Stimulated activated CD4-positive, alpha-beta T cell treated with anti-CD3 and anti-CD28 coated beads, Interleukin-15, amount 100 ng/mL, for 24 hours (primary cell): ENCODE data around the gene RAB8A.

Experiments
- DNase-seq: peaks from one replicate; pipeline ENCODE4 v3.0.0-alpha.2; 2020

The RAB8A gene

GRCh38 chr19:16111160-16111908 lies at the start of gene RAB8A:
Gene RAB8A, plus strand, starts transcription at chr19:16111889. Its CDS starts 13 bp downstream, at chr19:16111902.
- peak; percentile 98 for DNase-seq

DNA sequence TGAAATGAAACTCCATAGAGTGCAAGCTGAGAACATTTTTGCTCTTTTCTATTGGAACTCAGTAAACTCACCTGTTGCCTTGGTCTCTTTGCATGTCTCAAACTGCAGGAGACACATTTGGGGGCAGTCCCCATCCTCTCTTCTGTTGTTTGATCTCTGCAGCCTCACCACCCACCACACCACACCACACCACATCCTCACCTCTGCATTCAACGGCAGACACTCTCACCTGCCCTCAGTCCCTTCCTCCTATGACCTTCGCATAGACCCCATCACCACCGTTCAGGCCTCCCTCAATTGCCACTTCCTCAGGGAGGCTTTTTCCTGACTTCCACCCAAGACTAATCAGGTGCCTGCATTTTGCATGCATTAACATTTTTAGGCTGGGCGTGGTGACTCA lies 49.7 kb upstream of the RAB8A start:
- no peak for DNase-seq

- peak; percentile 74 for DNase-seq
These were observed 48.9 kb upstream of the RAB8A start for GRCh38 chr19:16062789-16063188.

GRCh38 chr19:16064209-16064889 lies 47.3 kb upstream of the RAB8A start:
- DNase-seq: no peak

GRCh38 chr19:16066611-16067104 lies 45.0 kb upstream of the RAB8A start:
- peak; percentile 62 for DNase-seq

GRCh38 chr19:16067205-16067938 lies 44.3 kb upstream of the RAB8A start:
- DNase-seq: no peak

DNA sequence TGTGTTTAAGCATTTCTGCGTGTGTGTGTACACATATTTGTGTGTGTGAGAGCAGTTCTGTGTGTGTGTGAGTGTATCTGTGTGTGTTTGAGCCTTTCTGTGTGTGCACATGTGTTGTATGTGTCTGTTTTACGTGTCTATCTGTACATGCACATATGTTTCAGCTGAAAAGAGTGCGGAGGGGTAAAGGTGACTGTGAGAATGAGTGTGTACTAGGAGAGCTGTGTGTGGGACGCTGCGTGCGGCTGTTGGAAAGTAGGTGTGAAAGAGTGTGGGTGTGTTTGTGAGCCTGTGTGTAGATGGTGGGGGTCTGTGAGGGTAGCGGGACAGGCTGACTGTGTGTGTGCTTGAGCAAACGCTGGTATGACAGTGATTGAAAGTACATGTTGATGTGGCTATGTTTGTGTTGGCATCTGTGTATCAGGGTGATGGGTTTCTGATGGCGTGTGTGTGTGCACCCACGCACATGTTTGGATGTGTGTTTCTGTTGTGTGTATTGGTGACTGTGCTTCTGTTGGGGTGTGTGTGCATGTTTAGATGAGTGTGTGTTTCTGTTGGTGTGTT lies 42.9 kb upstream of the RAB8A start:
- DNase-seq: no peak

GRCh38 chr19:16069813-16070365 lies 41.8 kb upstream of the RAB8A start:
- no peak for DNase-seq

- peak; percentile 85 for DNase-seq
These were observed 41.2 kb upstream of the RAB8A start for GRCh38 chr19:16070366-16070990.

GRCh38 chr19:16071072-16071691 lies 40.5 kb upstream of the RAB8A start:
- DNase-seq: no peak

DNA sequence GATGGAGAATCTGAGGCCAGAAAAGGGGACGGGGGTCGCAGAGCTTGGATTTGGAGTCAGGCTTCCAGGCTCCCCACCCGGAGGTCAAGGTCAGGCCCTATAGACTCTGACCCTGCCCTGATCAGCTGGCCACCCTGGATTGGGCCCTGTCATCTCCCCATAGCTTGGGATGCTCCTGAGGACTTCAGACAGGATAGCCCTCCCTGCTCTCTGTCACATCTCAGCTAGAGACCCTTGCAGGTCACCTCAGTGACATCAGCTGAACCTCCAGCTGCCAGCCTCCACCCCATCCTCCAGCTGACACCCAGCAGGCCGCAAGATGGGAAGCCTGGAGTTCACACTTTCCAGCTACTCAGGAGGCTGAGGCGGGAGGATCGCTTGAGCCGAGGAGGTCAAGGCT lies 38.2 kb upstream of the RAB8A start:
- DNase-seq: no peak

DNA sequence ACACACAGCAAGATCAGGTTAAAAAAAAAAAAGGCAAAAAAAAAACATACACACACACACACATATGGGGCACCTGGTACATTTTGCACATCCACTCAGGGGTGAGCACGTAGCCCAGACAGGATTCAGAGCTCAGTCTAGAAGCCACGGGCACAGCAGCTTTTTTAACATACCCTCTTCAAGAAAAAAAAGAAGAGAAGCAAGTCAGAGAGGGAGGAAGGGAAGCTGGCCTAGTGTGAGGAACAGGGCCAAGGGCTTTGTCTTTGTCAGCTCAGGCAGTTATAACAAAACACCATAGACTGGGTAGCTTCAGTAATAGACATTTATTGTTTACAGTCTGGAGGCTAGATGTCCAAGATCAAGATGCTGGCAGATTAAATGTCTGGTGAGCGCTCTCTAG lies 37.7 kb upstream of the RAB8A start:
- DNase-seq: no peak

- no peak for DNase-seq
These were observed 37.0 kb upstream of the RAB8A start for GRCh38 chr19:16074488-16075365.

DNA sequence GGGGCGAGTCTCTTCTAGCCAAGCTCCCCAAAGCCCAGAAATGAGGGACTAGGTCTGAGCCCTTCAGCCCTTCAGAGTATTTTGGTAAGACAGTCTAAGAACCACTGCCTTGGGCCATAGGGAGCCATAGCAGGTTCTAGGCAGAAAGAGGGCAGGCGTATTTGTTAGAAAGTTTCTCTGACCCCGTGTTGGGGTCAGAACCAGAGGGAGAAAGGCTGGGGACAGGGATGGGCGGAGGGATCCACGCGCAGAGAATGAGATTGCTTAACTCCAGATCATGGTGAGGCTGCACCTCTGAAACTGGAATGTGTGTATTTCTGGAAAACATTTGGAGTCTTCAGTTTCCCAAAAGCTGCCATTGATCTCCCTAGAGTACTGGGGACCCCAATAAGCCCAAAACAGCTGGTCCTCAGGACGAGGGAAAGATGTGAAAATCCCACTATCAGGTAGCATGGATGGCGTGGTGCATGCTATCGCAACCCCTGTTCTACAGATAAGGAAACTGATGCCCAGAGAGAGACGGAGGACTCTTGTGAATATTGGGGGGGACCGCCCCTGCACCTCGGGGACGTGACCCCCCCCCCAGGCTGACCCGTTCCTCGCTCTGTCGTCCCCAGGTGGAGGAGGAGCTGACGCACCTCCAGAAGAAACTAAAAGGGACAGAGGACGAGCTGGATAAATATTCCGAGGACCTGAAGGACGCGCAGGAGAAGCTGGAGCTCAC lies 36.1 kb upstream of the RAB8A start:
- no peak for DNase-seq

DNA sequence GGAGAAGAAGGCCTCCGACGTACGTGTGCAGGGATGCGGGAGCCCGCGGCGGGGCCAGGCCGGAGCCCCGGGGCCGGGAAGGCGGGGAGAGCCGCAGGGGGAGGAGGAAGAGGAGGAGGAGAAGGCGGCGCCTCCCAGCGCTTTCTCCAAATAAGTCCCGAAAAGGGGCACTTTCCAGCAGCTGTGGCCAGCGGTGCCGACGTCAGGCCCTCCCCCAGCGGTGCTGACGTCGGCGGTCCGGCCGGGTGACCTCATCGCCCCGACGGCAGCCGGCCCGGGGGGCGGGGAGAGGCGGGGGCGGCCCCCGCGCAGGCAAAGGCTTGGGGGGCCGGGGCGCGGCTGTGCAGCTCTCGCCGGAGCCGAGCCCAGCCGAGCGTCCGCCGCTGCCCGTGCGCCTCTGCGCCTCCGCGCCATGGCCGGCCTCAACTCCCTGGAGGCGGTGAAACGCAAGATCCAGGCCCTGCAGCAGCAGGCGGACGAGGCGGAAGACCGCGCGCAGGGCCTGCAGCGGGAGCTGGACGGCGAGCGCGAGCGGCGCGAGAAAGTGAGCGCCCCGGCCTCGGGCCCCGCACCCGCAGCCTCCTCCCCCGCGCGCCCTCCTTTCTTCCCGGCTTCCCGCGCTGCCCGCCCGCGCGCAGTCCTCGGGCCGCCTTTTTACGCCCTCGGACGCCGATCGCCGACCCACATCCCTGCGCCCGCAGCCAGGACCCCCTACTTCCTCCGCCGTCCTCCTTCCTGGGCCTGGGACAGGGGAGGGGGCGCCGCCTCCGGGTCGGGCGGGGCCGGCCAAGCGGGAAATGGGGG lies 35.3 kb upstream of the RAB8A start, which contains the start of gene TPM4:
Gene TPM4 (plus strand): TSS at position 342 of the 804 bp plus-strand sequence. CDS start 71 bp downstream, at position 413.
- peak; percentile 95 for DNase-seq

DNA sequence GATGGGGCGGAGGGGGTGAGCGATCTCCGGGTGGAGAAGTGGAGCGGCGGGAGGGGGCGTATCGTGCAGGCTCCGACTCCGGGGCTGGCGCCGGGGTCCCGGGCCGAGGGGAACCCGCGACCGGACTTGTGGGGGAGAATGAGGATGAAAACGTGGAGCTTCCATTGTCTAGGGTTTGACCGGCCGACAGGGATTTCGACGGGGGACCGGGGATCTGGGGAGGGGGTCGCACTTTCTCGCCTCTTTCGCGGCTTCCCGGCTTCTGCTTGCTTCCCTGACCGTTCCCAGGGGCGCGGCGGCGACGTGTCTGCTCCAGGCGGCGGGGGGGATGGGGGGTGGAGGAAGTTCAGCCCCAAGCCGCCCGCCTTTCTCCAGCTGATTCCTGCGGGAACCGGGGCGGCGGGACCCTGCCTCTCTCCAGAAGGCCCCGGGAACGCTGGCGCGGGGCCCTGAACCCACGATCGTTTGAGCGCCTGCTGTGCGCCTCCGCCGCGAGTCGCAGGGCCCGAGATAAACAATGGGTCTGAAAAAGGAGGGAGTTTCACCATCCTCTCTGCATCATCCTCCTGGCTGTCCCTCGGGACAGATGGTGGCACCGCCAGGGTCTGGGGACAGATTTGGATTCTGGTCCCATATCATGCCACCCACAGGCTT lies 34.6 kb upstream of the RAB8A start:
- peak; percentile 42 for DNase-seq

DNA sequence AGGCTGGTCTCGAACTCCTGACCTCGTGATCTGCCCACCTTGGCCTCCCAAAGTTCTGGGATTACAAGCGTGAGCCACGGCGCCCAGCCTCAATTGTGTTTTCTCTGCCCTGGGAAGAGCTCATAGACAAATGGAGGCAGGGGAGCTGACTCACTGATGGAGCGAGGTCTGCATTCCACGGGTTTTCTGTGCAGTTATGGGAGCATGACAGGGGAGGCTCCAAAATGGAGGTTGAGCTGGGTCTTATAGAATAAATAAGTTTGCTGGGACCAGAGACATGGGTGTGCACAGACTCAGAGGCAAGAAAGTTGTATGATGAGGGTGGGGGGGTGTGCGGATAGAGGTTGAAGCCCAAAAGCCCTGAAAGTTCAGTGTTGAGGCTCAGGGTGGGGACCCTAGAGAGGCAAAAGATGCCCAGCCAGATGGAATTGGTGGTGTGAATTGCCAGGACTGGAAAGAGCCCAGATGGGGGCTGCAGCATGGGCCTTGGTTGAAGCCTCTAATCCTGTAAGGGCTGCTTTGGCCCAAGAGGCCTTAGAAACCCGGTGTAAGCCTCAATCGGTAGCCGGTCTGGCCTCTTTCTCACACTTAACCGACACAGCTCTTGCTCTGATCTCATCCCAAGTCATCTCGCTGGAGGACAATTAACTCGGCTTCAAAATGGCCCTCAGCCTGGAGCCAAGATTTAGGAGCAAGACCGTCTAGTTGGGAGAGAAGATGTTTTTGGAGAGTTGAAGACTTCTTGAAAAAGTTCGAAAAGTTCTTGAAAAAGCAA lies 33.5 kb upstream of the RAB8A start:
- DNase-seq: peak; percentile 46
